GM12873 (cell line): ENCODE results near the gene FHOD1.

Experiments
- TF ChIP-seq, protein P1 (sequence below): IDR thresholded peaks from 2 replicates; pipeline ENCODE4 v1.5.1; 2012; ENCODE audit warnings: low read depth, mild to moderate bottlenecking, moderate library complexity, low read length, control low read depth; ENCODE audit not compliant: insufficient read depth; ENCODE audit errors: missing control alignments

The FHOD1 gene

GRCh38 chr16:67201411-67202345, 45.6 kb downstream of the FHOD1 start:
- TF ChIP-seq, protein P1, sequence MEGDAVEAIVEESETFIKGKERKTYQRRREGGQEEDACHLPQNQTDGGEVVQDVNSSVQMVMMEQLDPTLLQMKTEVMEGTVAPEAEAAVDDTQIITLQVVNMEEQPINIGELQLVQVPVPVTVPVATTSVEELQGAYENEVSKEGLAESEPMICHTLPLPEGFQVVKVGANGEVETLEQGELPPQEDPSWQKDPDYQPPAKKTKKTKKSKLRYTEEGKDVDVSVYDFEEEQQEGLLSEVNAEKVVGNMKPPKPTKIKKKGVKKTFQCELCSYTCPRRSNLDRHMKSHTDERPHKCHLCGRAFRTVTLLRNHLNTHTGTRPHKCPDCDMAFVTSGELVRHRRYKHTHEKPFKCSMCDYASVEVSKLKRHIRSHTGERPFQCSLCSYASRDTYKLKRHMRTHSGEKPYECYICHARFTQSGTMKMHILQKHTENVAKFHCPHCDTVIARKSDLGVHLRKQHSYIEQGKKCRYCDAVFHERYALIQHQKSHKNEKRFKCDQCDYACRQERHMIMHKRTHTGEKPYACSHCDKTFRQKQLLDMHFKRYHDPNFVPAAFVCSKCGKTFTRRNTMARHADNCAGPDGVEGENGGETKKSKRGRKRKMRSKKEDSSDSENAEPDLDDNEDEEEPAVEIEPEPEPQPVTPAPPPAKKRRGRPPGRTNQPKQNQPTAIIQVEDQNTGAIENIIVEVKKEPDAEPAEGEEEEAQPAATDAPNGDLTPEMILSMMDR = no peak

DNA sequence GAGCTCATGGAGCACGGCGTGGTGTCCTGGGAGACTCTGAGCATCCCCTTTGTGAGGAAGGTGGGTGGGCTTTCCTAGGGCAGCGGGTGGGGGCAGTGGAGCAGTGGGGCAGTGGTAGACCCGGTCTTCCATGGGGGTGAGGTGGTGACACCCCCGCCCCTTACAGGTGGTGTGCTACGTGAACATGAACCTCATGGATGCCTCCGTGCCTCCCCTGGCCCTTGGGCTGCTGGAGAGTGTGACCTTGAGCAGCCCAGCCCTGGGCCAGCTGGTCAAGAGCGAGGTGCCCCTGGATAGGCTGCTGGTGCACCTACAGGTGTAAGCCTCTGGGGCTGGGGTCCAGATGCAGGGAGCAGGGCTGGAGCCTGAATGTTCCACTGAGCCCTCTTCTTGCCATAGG, 46.8 kb downstream of the FHOD1 start:
- TF ChIP-seq, protein P1 = no peak

- TF ChIP-seq, protein P1 = no peak
These were observed 47.5 kb downstream of the FHOD1 start for GRCh38 chr16:67199808-67200198.

GRCh38 chr16:67199011-67199807, 48.1 kb downstream of the FHOD1 start, which contains the start of gene ELMO3:
TSS of gene ELMO3 (plus strand) at chr16:67199131. CDS start at chr16:67199327, 196 bp downstream.
- TF ChIP-seq, protein P1 = peak; percentile 26

GRCh38 chr16:67198238-67198734, 49.0 kb downstream of the FHOD1 start:
- TF ChIP-seq, protein P1 = peak; percentile 69

- TF ChIP-seq, protein P1 = no peak
These were observed 49.6 kb downstream of the FHOD1 start for GRCh38 chr16:67197704-67198103.

DNA sequence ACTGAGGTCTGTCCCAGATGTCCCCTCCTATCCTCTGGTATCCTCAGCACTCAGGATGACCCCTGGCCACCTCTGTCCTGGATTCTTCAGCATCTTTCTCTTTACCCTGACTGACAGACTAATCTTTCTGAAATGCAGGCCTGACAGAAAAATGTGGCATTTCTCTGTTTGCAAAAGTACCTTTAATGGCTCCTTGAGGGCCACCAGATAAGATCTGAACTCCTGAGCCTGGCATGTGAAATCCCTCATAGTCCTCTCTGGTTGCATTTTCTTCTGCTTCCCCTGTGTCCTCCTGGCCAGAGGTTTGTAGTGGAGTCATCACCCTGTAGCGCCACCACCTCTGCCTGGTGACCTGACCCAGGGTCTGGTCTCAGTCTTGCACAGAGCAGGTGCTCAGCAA, 50.4 kb downstream of the FHOD1 start:
- TF ChIP-seq, protein P1 = no peak
